Stimulated activated CD4-positive, alpha-beta T cell treated with anti-CD3 and anti-CD28 coated beads, Interleukin-12 subunit alpha, Interleukin-12 subunit beta, amount 100 ng/mL, for 4 hours (primary cell): ENCODE measurements around the gene GOLGA7B.

Experiments
- DNase-seq: peaks from one replicate; pipeline ENCODE4 v3.0.0-alpha.2; 2020

The GOLGA7B gene

GRCh38 chr10:97869091-97870042 lies 19.7 kb downstream of the GOLGA7B start:
- DNase-seq, result peak; percentile 66

GRCh38 chr10:97870990-97871389 lies 21.3 kb downstream of the GOLGA7B start:
- DNase-seq, result no peak

GRCh38 chr10:97873569-97873968 lies 23.9 kb downstream of the GOLGA7B start:
- DNase-seq, result no peak

GRCh38 chr10:97874332-97874731 lies 24.7 kb downstream of the GOLGA7B start:
- no peak for DNase-seq

- no peak for DNase-seq
These were observed 25.7 kb downstream of the GOLGA7B start for GRCh38 chr10:97875391-97875790.

GRCh38 chr10:97876402-97876801 lies 26.8 kb downstream of the GOLGA7B start:
- no peak for DNase-seq

GRCh38 chr10:97879241-97879640 lies 29.6 kb downstream of the GOLGA7B start:
- no peak for DNase-seq

GRCh38 chr10:97880109-97880508 lies 30.5 kb downstream of the GOLGA7B start:
- DNase-seq, result no peak

GRCh38 chr10:97882142-97883091 lies 32.8 kb downstream of the GOLGA7B start:
- no peak for DNase-seq

- DNase-seq, result no peak
These were observed 33.4 kb downstream of the GOLGA7B start for GRCh38 chr10:97883092-97883485.

GRCh38 chr10:97886286-97886685 lies 36.6 kb downstream of the GOLGA7B start:
- DNase-seq, result no peak

- no peak for DNase-seq
These were observed 37.8 kb downstream of the GOLGA7B start for GRCh38 chr10:97887399-97887798.

- DNase-seq, result no peak
These were observed 38.5 kb downstream of the GOLGA7B start for GRCh38 chr10:97888134-97888533.

- DNase-seq, result no peak
These were observed 39.1 kb downstream of the GOLGA7B start for GRCh38 chr10:97888641-97889262.

- peak; percentile 5 for DNase-seq
These were observed 40.0 kb downstream of the GOLGA7B start for GRCh38 chr10:97889461-97890265.

- DNase-seq, result no peak
These were observed 42.0 kb downstream of the GOLGA7B start for GRCh38 chr10:97891497-97892167.

GRCh38 chr10:97892506-97892905 lies 42.9 kb downstream of the GOLGA7B start:
- no peak for DNase-seq

- DNase-seq, result no peak
These were observed 43.3 kb downstream of the GOLGA7B start for GRCh38 chr10:97892939-97893338.

GRCh38 chr10:97894092-97894491 lies 44.4 kb downstream of the GOLGA7B start:
- DNase-seq, result no peak

GRCh38 chr10:97895084-97895483 lies 45.4 kb downstream of the GOLGA7B start:
- DNase-seq, result no peak

GRCh38 chr10:97895915-97896314 lies 46.3 kb downstream of the GOLGA7B start:
- DNase-seq, result no peak
